ENCODE measurements around the gene TAGLN.
"Not testable (repeated sequence)": the region's sequence is repeated elsewhere in the genome, so short reads cannot be mapped to it uniquely, and the experiment has no call there.

Gene TAGLN

GRCh38 chr11:117197516-117198456 lies 1.4 kb upstream of the TAGLN start:
- DNase-seq: no peak

- no peak for DNase-seq
These were observed 557 bp upstream of the TAGLN start for GRCh38 chr11:117198613-117199012.

DNA sequence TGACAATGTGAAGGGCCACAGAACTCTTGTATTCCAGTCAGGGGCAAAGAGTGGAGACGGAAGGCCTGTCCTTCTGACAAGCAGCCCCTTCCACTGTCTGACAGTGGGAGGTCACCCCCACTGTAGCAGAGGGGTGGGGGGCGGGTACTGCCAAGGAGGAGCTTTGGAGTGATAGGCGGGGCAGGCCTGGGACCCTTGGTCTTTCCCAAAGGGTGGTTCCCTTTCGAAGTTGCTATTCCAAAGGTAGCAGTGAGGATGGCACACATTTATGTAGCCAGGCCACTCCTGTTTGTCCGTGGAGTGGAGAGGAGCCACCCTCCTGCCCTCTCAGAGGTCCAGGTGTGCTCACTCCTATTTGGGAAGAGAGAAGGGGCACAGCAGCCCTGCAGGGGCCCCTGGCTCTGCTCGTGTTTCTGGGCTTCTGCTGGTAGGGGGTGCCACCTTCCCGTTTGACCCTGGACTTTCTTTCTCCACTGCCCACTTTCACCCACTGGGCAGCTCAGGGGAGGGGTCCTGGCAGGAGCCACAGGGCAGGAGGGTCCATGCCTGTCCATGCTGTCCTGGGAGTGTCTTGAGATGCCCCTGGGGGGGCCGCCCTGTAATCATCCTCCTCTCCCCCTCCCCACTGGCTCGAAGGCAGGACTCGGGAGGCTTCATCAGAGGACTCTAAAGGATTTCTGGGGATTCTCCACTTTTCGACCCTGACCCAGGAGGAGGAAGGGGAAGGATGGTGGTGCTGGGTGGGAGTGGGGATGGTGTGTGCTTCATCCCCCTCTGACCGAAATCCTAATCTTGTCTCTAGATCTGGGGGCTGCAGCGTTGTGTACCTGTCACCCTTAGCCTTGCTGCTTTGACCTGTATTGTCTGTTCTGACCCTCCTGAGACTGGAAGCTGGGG lies 994 bp downstream of the TAGLN start:
- DNase-seq: no peak

- no peak for DNase-seq
These were observed 1.9 kb downstream of the TAGLN start for GRCh38 chr11:117200813-117201657.

GRCh38 chr11:117201658-117202305 lies 2.6 kb downstream of the TAGLN start:
- no peak for DNase-seq

DNA sequence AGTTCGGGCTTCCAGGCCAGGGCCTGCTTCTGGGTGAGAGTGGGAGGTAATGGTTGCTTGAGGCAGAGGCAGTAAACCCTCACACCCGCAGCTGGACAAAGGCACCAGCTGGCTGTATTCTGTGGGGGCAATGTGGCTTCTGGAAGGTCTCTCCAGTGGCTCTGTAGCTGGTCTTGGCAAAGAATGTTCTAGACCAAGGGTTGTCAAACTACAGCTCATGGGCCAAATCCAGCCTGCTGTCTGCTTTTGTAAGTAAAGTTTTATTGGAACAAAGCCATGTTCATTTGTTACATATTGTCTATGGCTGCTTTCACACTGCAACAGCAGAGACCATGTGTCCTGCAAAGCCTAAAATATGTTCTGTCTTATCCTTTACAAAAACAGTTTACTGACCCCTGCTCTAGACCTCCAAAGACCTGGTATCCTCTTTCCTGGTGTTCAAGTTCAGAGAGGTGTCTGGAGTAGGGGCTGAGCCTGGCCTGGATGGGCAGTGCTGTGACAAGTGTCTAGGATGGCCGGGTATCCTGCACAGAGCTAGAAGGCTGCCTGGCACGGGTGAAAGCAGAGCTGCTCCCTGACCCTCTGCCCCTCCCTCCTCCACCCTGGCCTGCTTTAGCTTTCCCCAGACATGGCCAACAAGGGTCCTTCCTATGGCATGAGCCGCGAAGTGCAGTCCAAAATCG lies 3.4 kb downstream of the TAGLN start:
- DNase-seq: no peak

GRCh38 chr11:117203069-117203407 lies 3.9 kb downstream of the TAGLN start:
- DNase-seq: no peak

- no peak for DNase-seq
These were observed 5.3 kb downstream of the TAGLN start for GRCh38 chr11:117204283-117205080.

DNA sequence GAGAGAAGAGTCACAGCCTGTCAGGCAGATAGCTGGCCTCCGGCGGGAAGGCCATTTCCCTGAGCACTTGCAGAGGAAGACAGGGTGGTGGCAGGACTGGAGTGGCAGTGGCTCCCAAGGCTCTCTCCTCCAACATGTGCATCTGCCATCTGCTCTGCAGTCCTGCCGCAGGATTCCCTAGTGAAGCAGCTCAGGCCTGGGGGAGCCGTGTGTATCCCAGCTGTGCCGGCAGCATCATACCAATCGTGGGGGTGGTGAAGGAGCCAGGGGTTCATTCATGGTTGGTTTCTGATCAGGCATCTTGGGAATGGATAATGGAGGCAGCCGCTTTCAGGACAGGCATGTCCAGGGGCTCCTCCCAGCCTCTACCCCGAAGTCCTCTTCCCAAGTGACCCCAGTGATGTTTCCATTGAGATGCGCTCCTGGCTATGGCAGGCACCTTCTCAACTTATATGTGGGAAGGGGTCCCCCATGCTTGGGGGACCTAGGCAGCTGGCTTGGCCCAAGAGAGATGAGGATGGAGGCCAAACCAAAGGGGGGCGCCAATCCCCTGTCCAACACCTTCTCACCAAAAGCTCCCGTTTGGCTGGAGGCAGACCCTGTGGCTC lies 6.1 kb downstream of the TAGLN start:
- DNase-seq: no peak

DNA sequence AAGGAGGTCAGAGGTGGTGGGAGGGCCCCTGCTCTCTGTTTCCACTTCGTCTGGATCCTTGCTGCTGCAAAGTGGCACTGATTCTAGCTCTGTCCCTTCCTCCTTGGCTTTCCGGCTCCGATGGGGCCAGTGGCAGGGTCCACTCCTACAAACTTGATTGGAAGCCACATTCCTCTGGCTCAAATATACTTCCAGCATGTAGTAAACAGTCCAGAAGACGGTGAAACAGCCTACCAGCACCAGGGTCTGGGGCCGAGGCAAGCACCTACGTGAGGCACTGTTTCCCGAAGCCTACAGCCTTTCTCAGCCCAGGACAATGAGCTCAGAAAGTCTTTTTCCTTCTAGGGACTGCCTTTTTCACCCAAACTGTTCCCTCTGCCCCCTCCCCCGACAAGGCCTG lies 6.9 kb downstream of the TAGLN start:
- DNase-seq: not testable (repeated sequence)

GRCh38 chr11:117206859-117207258 lies 7.7 kb downstream of the TAGLN start:
- DNase-seq: not testable (repeated sequence)

DNA sequence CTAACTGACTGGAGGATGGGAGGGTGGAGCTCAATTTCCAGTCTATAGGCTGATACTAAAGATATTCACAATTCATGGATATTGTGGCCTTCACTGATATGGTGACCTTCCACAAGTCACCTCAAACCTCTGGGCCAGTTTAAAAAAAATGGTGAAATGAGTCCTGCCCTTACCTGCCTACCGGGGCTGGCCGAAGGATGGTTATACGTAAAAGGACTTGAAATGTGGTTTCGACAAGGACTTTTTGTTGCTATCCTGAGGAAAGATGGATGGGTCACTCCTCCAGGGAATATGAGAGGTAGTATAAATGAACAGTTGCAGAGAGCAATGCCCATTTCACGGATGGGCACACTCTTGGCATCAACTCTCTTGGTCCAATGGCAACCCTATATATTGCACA lies 8.3 kb downstream of the TAGLN start:
- not testable (repeated sequence) for DNase-seq

- not testable (repeated sequence) for DNase-seq
These were observed 9.5 kb downstream of the TAGLN start for GRCh38 chr11:117208710-117209109.

GRCh38 chr11:117209351-117210125 lies 10.4 kb downstream of the TAGLN start:
- DNase-seq: not testable (repeated sequence)

GRCh38 chr11:117210620-117211019 lies 11.4 kb downstream of the TAGLN start:
- no peak for DNase-seq

- no peak for DNase-seq
These were observed 13.7 kb downstream of the TAGLN start for GRCh38 chr11:117212697-117213355.

GRCh38 chr11:117214404-117215110 lies 15.4 kb downstream of the TAGLN start:
- no peak for DNase-seq

Data from CD4-positive, alpha-beta T cell treated with Interleukin-17A for 1 hour (primary cell).